Measurements from ENCODE around the gene BEAN1.
A peak's percentile ranks its signal among the peaks of the same experiment; 100 is the strongest.
"Not testable (repeated sequence)": the region's sequence is repeated elsewhere in the genome, so short reads cannot be mapped to it uniquely, and the experiment has no call there.

The BEAN1 gene

DNA sequence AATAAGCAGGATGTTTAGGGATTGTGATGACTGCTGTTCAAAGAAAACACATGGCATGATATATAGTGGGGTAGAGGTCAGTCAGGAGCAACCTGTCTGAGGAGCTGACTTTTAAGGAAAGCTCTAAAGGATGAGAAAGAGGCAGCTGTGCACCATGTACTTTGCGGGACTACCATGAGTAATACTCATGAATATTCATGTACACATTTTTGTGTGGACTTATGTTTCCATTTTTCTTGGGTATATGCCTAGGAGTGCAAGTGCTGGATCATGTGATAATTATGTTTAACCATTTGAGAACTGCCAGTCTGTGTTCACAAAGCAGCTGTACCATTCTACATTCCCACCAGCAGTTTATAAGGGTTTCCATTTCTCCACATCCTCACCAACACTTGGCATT lies 35.8 kb downstream of the BEAN1 start:
- Mint-ChIP-seq H3K9me3 (no peaks in the 10 kb centered on the region), H3K4me1 (no peaks in the 10 kb centered on the region), H3K27me3 (peaks cover 60% of the 10 kb centered on the region), H3K27ac (no peak overlapping the region), H3K4me3 (no peak overlapping the region)
- DNase-seq: no peak
- no peak for ATAC-seq

DNA sequence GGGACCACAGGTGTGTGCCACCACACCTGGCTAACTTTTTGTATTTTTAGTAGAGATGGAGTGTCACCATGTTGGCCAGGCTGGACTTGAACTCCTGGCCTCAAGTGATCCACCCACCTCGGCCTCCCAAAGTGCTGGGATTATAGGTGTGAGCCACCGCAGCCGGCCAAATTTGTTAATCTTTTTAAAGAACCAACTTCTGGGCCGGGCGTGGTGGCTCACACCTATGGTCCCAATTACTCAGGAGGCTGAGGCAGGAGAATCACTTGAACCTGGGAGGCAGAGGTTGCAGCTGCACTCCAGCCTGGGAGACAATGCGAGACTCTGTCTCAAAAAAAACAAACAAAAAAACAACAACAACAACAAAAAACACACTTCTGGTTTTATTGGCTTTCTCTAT lies 38.9 kb downstream of the BEAN1 start:
- DNase-seq, H3K4me3 Mint-ChIP-seq, H3K9me3 Mint-ChIP-seq, H3K27ac Mint-ChIP-seq, H3K4me1 Mint-ChIP-seq, ATAC-seq: not testable (repeated sequence)
- H3K27me3 Mint-ChIP-seq: peaks cover 29% of the 10 kb centered on the region

GRCh38 chr16:66466636-66467035 lies 39.5 kb downstream of the BEAN1 start:
- DNase-seq, H3K4me1 Mint-ChIP-seq, H3K4me3 Mint-ChIP-seq, ATAC-seq, H3K27ac Mint-ChIP-seq, H3K9me3 Mint-ChIP-seq: not testable (repeated sequence)
- peaks cover 27% of the 10 kb centered on the region for H3K27me3 Mint-ChIP-seq

DNA sequence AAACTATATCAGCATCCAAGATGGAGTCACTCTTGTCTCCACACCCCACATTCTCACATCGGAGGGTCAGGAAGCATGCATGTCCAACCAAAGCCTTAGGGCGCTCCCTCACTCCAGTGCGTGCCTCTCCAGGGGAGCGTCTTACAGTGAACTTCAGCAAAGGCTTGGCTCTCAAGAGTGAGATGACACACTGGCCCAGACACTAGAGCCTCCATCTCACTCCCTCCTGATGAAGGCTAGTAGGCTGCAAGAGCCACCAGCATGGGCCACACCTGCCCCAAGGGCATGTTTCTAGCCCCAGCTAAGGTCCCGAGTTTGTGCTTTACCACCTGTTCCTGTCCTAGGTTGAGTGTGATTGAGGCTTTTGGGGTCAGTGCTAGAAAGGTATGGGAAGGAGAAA lies 40.5 kb downstream of the BEAN1 start:
- no peak overlapping the region for H3K4me3 Mint-ChIP-seq
- no peak for ATAC-seq
- no peak overlapping the region for H3K27ac Mint-ChIP-seq
- peaks cover 17% of the 10 kb centered on the region for H3K27me3 Mint-ChIP-seq
- no peaks in the 10 kb centered on the region for H3K4me1 Mint-ChIP-seq
- no peaks in the 10 kb centered on the region for H3K9me3 Mint-ChIP-seq
- no peak for DNase-seq

GRCh38 chr16:66468321-66468965 lies 41.3 kb downstream of the BEAN1 start:
- DNase-seq: no peak
- Mint-ChIP-seq H3K9me3 (no peaks in the 10 kb centered on the region), H3K4me1 (no peaks in the 10 kb centered on the region), H3K27me3 (peaks cover 9% of the 10 kb centered on the region), H3K27ac (no peak overlapping the region), H3K4me3 (no peak overlapping the region)
- no peak for ATAC-seq

- no peaks in the 10 kb centered on the region for H3K9me3 Mint-ChIP-seq
- peak overlapping the region in 1 of 2 donors; percentile 64 for H3K27ac Mint-ChIP-seq
- DNase-seq: no peak
- no peak for ATAC-seq
- peaks cover 10% of the 10 kb centered on the region for H3K4me1 Mint-ChIP-seq
- H3K27me3 Mint-ChIP-seq: no peaks in the 10 kb centered on the region
- H3K4me3 Mint-ChIP-seq: no peak overlapping the region
Observed at GRCh38 chr16:66469291-66469946, 42.3 kb downstream of the BEAN1 start.

DNA sequence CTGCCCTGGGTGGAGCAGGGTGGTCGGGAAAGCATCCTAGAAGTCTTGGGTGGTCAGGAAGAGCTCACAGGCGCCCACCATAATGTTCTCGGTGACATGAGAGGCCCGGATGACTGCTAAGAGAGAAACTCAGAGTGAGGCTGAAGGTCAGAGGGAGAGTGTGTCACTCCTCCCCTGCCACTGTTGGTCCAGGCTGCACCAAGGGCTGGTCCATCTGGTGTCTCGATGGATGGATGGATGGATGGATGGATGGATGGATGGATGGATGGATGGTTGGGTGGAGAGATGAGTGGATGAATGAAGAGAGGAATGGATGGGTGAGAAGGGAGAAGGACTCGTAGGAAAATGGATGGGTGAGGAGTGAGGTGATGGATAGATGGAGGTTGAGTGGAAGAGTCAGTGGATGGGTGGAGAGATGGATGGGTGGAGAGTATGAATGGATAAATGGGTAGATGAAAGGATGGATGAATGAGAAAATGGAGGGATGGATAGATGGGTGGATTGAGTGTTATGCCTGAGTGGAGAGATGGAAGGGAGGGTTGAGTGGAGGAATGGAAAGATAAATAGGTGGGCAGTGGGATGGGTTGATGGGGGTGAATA lies 43.0 kb downstream of the BEAN1 start:
- H3K4me1 Mint-ChIP-seq: peaks cover 16% of the 10 kb centered on the region
- H3K9me3 Mint-ChIP-seq: no peaks in the 10 kb centered on the region
- no peak overlapping the region for H3K4me3 Mint-ChIP-seq
- no peak for ATAC-seq
- peak overlapping the region in 1 of 2 donors; percentile 59 for H3K27ac Mint-ChIP-seq
- DNase-seq: no peak
- no peaks in the 10 kb centered on the region for H3K27me3 Mint-ChIP-seq

DNA sequence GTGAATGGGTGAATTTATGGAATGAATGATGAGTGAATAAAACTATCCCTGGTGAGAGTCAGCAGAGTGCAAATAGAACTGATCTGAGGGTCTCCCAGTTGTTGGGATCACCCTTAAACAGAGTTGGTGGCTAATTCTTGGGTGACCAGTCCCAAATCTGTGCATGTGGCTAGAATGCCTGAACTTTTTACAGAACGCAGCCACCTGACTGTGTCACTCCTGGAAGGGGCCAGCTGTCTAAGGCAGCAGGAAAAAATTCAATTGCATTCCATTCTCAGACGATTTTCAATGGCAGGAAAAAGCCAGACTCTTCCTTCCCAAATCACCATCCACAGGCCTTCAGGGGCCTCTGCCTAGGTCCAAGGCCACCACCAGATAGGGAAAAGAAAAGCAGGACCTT lies 43.5 kb downstream of the BEAN1 start:
- ATAC-seq: no peak
- peaks cover 21% of the 10 kb centered on the region for H3K4me1 Mint-ChIP-seq
- no peak for DNase-seq
- no peak overlapping the region for H3K4me3 Mint-ChIP-seq
- no peaks in the 10 kb centered on the region for H3K27me3 Mint-ChIP-seq
- H3K9me3 Mint-ChIP-seq: no peaks in the 10 kb centered on the region
- H3K27ac Mint-ChIP-seq: no peak overlapping the region

DNA sequence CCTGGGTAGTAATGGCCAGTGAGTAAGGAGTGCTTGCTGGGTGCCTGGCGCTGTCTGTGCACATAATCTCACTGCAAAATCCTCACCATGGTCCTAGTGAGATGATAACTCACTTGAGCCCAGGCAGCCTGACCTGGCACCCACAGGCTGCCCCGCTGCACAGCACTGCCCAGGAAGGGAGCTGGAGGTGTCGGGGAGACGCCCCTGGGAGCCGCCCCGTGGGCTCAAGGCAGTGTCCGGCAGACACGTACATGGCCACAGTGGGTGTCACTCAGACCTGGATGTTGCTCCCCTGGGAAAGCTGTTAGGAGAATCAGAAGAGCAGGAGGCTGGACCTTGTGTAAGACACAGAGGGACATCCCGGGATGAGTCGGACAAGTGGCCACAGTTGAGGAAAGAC lies 44.2 kb downstream of the BEAN1 start:
- Mint-ChIP-seq H3K4me1 (peaks cover 22% of the 10 kb centered on the region), H3K27ac (no peak overlapping the region), H3K9me3 (no peaks in the 10 kb centered on the region), H3K4me3 (no peak overlapping the region), H3K27me3 (no peaks in the 10 kb centered on the region)
- ATAC-seq (no peak), DNase-seq (no peak)

GRCh38 chr16:66471716-66472393 lies 44.8 kb downstream of the BEAN1 start:
- Mint-ChIP-seq H3K4me3 (no peak overlapping the region), H3K27me3 (no peaks in the 10 kb centered on the region), H3K27ac (peak overlapping the region in 1 of 2 donors; percentile 29), H3K4me1 (peaks cover 22% of the 10 kb centered on the region), H3K9me3 (no peaks in the 10 kb centered on the region)
- no peak for DNase-seq
- ATAC-seq: no peak

DNA sequence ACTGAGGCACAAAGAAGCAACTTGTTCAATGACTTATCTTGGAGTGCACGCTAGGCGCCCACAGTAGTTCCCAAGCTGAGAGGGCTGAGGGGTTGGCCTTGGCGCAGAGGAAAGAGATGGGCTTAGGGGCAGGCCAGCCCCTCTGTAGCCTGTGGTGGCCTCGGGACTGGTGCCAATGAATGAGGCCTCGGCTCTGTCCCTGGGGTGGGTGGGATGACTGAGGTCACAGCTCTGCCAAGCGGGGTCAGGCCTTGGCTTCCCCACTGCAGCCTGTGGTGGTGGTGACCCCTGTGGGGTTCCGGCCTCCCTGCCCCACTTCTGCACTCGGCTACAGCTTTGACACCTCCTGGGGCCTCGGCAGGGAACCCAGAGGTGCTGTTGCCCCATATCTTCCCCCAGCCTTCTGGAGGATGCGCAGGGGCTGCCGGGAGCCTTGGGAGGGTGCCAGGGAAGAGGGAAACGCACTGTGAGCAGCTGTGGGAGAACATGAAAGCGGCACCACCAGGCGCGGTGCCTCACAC lies 46.0 kb downstream of the BEAN1 start:
- ATAC-seq: no peak
- H3K27me3 Mint-ChIP-seq: no peaks in the 10 kb centered on the region
- no peak overlapping the region for H3K4me3 Mint-ChIP-seq

DNA sequence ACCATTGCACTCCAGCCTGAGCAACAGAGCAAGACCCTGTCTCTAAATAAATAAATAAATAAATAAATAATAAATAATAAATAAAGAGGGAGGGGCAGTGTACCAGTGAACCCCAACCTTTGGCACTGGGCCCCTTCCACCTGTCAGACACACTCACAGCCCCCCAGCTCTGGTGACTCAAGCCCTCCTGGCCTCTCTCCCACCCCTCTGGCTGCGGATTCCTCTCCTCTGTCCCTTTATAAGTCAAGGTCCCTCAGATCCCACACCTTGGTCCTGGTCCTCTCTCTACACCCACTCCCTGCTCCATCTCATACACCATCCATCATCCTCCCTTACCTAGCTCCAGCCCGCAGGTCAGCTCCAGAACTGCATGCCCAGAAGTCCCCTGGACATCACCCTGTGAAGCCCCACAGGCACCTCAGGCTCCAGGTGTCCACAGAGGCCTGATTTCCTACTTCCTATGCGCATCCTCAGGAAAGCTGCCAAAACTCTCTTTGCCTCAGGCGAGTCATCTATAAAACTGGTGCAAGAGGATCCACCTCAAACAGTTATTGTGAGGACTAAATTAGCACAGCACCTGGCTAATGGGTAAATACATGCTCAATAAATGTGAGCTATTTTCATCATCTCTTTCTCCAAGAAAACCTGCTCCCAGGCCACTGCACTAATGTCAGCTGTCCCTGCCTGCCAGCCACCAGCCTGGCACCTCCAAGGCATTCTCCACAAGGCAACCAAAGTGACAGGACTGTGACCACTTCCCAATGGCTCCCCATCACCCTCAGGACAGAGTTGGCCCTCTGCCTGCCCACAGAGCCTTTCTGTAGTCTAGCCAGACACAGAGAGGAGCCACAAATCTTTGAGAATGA lies 46.8 kb downstream of the BEAN1 start:
- no peaks in the 10 kb centered on the region for H3K9me3 Mint-ChIP-seq
- H3K27ac Mint-ChIP-seq: peak overlapping the region in 1 of 2 donors; percentile 62
- H3K4me1 Mint-ChIP-seq: peaks cover 28% of the 10 kb centered on the region
- no peak overlapping the region for H3K4me3 Mint-ChIP-seq
- DNase-seq: no peak
- no peak for ATAC-seq
- H3K27me3 Mint-ChIP-seq: no peaks in the 10 kb centered on the region

More for the DNA sequence above, 46.0 kb downstream of the BEAN1 start:
- Mint-ChIP-seq H3K27ac (no peak overlapping the region), H3K9me3 (no peaks in the 10 kb centered on the region), H3K4me1 (peaks cover 22% of the 10 kb centered on the region)
- DNase-seq: no peak

GRCh38 chr16:66474750-66475199 lies 47.7 kb downstream of the BEAN1 start:
- ATAC-seq: peak; percentile 94
- H3K27me3 Mint-ChIP-seq: no peaks in the 10 kb centered on the region
- H3K9me3 Mint-ChIP-seq: no peaks in the 10 kb centered on the region
- peak overlapping the region; percentile 19 to 55 for H3K27ac Mint-ChIP-seq
- DNase-seq: peak; percentile 51 to 75
- peaks cover 34% of the 10 kb centered on the region for H3K4me1 Mint-ChIP-seq
- H3K4me3 Mint-ChIP-seq: peak overlapping the region; percentile 1 to 6

GRCh38 chr16:66475232-66475631 lies 48.1 kb downstream of the BEAN1 start:
- ATAC-seq (no peak), DNase-seq (no peak)
- Mint-ChIP-seq H3K9me3 (no peaks in the 10 kb centered on the region), H3K4me1 (peaks cover 34% of the 10 kb centered on the region), H3K4me3 (no peak overlapping the region), H3K27me3 (no peaks in the 10 kb centered on the region), H3K27ac (no peak overlapping the region)

Measured in stimulated activated naive CD8-positive, alpha-beta T cell treated with anti-CD3 and anti-CD28 coated beads, Interleukin-15, amount 100 ng/mL, for 72 hours (primary cell).